KBM-7 (cell line): ENCODE measurements around the gene RSPH1.

ENCODE experiments used
- DNase-seq: peaks from one replicate; pipeline ENCODE4 v3.0.0-alpha.2; 2015
- in situ Hi-C: fragments of 300-500 bp; cut with MboI; formaldehyde crosslinking; loops from 2 replicates; pipeline ENCODE4 v1.14.3; 2020; ENCODE audit warnings: low sequenced_read_pairs, low pct_unique_long_range_greater_than_20kb, mixed read lengths

The RSPH1 gene

DNA sequence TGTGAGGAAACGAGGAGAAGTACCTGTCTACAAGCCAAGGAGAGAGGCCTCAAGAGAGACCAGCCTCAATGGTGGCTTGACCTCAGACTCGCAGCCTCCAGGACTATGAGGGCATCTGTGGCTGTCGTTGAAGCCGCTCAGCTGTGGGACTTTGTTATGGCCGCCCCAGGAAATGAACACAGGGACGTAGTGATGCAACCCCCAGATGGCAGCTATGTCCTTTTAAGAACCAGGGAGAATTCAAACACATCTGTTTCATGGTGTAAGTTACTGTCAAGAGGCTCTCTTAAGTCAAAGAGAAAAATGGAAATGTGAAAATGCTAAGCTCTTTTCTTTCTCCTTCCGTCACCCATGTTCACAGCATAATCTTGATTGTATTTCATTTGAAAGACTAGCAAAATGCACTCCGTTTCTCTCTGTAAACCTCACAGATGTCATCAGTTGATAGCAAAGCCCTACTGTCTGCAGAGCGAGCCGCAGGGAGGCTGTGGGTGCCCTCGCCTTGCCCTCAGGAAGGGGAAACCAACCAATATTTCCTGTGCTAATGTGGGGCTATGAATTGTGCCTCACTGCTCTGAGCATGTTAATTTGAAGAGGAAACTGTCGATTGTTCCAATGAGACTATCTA is 71.0 kb downstream of the RSPH1 start:
- in situ Hi-C loops, result loop anchor here (25.0 kb wide), 1 partner anchor 263 kb away; no protein-coding TSS in a partner anchor
- peak; percentile 76 for DNase-seq

- in situ Hi-C loops, result no loop called here
- no peak for DNase-seq
These were observed 72.3 kb downstream of the RSPH1 start for GRCh38 chr21:42423685-42424084.

GRCh38 chr21:42423197-42423675 is 72.8 kb downstream of the RSPH1 start:
- in situ Hi-C loops, result no loop called here
- DNase-seq, result no peak
